NT2/D1 (cell line): ENCODE data around the gene RNF133.

Experiments used
- YY1 ChIP-seq: IDR thresholded peaks from 2 replicates; pipeline ENCODE4 v1.6.1; 2011; ENCODE audit not compliant: insufficient read length, insufficient read depth
- ZNF274 ChIP-seq: IDR thresholded peaks from 2 replicates; pipeline ENCODE4 v1.6.1; 2011; ENCODE audit warnings: mild to moderate bottlenecking, low read depth, low read length

DNA sequence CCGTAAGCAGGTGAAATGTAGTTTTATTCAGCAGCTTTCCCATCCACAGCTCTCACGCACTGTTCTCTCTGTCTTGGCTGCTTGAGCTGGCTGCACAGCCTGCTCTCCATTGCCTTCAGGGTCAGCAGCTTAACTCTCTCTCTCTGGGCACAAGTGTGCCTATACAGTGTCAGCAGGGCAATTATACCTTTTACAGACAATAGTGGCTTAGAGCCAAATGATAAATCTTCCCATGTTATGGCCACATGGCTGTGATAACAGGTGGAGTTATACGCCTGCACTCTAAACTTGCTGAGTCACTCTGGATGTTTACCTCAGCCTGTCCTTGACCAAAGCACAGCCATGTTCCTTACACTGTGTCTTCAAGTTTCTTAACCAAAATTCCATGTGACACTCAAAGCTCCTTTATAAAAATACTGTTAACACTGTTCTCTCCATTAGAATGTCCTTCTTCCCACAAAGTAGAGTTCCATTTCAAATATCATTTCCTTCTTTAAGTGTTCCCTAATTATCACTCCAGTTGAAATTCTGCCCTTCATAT lies 6.1 kb downstream of the RNF133 start:
- no peak for TF ChIP-seq ZNF274
- TF ChIP-seq YY1 = no peak
